Skeletal muscle cell (primary cell): ENCODE data around the gene ZBTB16.

ENCODE experiments used
- DNase-seq: peaks from one replicate; pipeline ENCODE4 v3.0.0-alpha.2; 2010; ENCODE audit warnings: low read depth
- H3K4me3 ChIP-seq: 2 replicates; pipeline ENCODE4 v1.5.1; 2011; ENCODE audit warnings: low read depth, mild to moderate bottlenecking, control low read depth, low read length, moderate library complexity

ZBTB16 gene

DNA sequence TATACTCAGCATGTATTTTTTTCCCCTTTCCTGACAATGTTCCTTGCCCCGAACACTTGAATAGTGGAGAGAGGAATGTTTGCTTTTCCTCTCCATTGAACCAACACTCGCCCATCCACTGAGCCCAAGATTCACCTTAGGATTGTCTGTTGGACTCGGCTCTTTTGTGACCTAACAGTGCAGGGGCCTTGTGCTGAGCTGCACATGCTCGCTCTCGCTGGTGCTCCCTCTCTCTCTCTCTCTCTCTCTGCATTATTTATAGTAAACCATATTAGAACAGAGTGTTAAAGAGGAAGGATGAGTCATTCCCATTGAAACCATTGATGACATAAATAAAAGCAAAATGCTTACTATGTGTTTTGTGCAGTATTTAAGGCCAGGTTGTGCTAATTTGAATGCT, 20.7 kb downstream of the ZBTB16 start:
- peak; percentile 43 for DNase-seq
- no peak overlapping the region for H3K4me3 ChIP-seq

- H3K4me3 ChIP-seq: no peak overlapping the region
- DNase-seq: no peak
Observed at GRCh38 chr11:114080769-114081168, 21.3 kb downstream of the ZBTB16 start.

- DNase-seq: peak; percentile 64
- H3K4me3 ChIP-seq: no peak overlapping the region
Observed at GRCh38 chr11:114081641-114082414, 22.3 kb downstream of the ZBTB16 start.

DNA sequence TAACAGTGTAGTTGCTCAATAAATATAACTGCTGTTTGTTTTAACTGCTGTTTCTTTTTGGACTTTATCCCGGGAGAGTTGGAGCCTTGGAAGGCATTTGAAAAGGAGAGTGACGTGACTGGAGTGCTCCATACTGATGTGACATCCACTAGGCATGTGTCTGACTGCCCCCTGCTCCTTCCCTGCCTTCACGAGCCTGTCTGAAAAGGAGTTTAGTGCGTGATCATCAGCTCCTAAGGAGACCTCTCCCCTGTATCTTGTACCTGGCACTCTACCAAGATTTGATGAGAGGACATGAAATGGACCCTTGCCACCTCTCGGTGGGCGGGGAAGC, 22.9 kb downstream of the ZBTB16 start:
- DNase-seq: no peak
- H3K4me3 ChIP-seq: no peak overlapping the region

DNA sequence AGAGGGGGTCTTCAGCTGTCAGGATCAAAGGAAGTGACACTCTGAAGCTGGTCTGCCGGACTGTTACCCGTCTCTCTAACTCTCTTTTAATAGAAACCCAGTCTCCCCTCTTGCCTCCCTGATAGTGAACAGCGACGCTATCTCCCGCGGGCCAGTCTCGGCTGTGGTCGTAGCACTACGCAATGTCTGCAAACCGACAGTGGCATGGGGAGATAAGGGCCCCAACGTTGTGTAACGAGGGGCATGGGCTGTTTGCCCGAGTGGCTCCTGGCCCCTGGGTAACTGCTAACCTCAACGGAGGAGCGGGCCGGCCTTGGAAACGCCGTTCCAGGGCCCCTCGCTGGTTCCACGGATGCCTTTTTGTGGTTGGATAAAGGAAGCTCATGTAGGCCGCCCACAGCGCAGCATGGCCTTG, 23.3 kb downstream of the ZBTB16 start:
- DNase-seq: no peak
- H3K4me3 ChIP-seq: no peak overlapping the region

- no peak for DNase-seq
- no peak overlapping the region for H3K4me3 ChIP-seq
Observed at GRCh38 chr11:114083391-114084252, 24.1 kb downstream of the ZBTB16 start.

DNA sequence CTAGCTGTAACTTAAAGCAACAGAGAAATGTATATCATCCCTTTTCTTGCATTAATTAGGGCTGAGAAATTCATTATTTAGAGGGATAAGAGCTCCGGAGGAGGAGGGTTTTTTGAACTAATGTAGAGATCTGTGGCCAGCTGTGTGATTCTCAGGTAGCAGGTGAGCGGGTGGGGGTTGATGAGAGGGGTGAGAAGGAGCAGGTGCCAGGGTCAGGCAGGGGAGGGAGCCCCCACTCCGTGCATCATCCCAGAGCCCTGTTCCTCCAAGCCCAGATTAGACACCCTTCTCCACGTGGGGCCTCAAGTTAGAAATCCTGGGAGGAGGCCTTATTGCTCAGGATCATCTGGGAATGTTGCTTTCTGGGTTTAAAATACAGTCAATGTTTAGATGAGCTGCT, 24.9 kb downstream of the ZBTB16 start:
- H3K4me3 ChIP-seq: no peak overlapping the region
- DNase-seq: no peak

DNA sequence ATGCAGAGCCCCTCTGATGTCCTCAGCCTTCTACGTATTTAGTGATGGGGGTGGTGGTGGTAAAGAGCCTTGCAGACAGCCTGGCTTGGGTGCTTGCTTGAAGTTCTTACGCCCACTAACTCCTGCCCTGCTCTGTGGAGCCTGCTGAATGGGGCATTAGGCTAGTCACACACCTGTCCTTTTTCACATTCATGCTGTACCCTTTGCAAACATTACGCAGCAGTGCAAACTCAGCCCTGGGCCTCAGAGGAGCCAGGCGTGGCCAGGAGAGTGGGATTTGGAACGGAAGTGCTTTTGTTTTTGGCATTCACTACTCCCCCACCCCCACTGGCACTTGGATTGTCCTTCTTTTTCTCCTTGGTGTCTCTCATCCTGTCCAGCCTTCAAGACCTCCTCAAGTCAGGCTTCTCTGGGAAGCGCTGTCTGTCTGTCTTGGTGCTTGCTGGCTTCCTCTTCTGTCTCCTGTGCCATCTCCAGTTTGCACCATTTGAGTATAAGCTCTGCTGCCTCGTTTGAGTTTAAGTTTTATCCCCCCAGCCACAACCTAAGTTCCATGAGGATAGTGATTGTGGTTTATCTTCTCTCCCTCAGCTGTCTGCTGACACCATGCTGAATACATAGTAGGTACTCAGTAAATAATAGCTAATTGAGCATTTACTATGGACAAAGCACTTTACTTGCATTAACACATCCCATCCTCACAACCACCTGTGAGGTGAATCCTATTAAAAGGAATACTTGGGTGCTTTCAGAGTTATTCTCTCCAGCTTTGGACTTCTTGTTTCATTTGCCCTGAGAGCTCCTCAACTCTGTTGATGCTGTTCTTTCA, 26.7 kb downstream of the ZBTB16 start:
- no peak for DNase-seq
- H3K4me3 ChIP-seq: no peak overlapping the region

- no peak overlapping the region for H3K4me3 ChIP-seq
- DNase-seq: no peak
Observed at GRCh38 chr11:114087025-114087424, 27.5 kb downstream of the ZBTB16 start.

DNA sequence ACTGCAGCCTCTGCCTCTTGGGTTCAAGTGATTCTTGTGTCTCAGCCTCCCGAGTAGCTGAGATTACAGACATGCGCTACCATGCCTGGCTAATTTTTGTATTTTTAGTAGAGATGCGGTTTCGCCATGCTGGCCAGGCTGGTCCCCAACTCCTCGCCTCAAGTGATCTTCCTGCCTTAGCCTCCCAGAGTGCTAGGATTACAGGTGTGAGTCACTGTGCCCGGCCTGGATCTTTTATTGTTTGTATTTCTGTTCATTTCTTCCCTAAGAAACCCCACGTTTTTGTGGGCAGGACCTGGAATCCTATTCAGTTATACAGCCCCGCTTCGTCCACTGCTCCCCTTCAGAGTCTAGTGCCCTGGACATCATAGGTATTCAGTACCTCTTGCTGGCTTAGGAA, 28.7 kb downstream of the ZBTB16 start:
- H3K4me3 ChIP-seq: no peak overlapping the region
- no peak for DNase-seq

DNA sequence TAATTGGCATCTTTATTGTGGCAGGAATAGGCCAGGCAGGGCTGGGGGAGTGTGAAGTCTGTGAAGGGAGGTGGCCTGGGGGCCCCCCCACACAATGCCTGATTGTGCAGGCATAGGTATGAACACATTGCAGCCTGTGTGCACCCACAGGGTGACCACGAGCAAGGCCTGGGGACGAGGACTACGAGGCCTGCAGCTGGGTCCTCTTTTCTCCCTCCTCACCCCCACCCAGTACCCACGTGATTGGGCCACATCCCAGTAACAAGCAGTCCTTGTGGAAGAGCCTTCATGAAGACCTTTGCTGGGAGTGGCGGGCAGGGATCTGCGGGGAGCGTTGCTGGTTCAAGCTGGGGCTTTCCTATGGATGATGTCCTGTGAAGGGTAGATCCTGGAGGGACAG, 29.3 kb downstream of the ZBTB16 start:
- DNase-seq: no peak
- no peak overlapping the region for H3K4me3 ChIP-seq

- H3K4me3 ChIP-seq: no peak overlapping the region
- DNase-seq: no peak
Observed at GRCh38 chr11:114089748-114090147, 30.2 kb downstream of the ZBTB16 start.

DNA sequence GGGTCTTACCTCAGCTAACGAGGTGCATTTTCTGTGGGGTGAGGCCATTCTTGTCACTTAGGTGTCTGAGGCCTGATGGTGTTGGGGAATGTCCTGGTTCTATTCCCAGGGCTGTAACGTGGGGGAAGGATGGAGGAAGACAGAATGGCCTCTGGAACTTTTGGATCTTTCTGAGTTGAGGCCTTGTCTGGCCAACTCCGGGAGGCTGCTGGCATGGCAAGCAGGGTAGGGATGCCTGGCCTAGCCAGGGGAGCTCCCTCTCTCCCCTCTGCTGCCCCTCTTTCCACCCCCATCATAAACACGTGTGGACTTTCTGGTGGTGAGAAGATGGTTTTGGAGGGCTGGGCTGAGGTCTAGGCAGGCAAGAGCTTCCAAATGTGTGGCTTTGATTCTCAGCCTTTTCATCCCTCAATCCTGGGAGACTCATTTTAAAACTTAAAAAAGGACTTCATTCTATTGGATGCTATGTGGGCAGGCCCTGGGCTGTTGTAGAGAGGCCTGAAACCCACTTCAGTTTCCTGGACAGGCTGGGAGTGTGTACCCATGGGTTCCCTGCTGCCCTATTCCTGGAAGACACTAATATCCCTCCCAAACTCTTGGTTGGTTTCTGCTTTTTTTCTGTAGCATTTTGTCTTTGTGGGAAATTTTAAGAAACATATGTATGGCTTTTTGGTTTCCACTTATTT, 30.9 kb downstream of the ZBTB16 start:
- no peak for DNase-seq
- H3K4me3 ChIP-seq: no peak overlapping the region

GRCh38 chr11:114090976-114091375, 31.5 kb downstream of the ZBTB16 start:
- no peak for DNase-seq
- no peak overlapping the region for H3K4me3 ChIP-seq

DNA sequence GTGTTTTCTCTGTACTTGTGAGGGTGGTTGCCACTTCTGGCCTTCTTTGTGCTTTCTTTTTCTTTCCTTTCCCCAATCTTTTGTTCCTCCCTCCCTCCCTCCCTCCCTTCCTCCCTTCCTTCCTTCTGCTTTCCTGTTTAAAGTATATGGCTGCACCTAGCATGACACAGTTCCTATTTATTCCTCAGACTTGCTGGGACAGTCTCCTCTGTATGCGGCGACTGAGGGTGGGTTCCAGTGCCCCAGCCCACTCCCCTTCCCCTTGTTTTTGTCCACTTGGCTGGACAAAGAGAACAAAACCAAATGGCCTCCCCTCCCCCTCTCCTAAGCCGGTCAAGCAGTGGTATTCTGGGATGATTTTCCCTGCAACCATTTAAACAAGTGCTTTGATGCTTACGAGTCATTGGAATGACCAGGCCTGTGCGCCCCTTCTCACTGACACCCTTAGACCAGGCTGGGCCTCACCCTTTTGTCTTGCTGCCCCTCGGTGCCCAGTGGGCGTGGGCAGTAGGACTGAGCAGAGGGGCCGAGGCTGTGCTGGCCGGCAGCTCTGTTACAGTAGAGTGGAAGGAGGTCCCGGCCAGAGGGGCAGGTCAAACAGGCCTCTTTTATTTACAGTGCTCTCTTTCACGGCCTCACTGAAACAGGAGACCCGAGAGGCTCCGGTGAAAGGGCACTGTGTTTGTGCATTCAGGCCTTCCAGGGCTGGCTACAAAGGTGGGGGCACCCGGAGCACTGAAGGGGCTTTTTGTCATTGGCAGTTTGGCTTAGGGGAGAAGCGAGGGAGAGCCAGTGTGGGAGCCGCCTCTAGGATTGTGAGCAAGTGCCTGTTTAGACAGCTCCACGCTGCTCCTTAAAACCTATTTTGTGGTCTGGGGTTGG, 32.2 kb downstream of the ZBTB16 start:
- DNase-seq: no peak
- H3K4me3 ChIP-seq: no peak overlapping the region

GRCh38 chr11:114092478-114092877, 33.0 kb downstream of the ZBTB16 start:
- no peak overlapping the region for H3K4me3 ChIP-seq
- DNase-seq: no peak

DNA sequence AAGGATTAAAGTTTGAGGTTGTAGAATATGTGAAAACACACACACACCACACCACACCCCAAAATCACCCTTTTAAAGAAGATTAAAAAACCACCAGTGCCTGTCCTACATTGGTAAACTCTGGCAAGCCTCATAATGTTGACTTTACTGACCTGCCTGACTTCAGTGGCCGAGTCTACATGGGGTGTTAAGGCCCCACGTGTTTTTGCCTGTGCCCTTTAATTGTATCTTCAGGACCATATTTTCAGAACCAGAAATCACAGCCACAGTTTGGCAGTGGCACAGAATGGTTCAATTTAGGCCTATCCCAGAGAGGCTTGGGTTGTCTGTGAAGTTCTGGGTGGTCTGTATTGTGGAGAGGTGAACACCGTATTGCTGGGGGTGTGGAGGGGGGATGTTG, 33.4 kb downstream of the ZBTB16 start:
- no peak for DNase-seq
- H3K4me3 ChIP-seq: no peak overlapping the region

DNA sequence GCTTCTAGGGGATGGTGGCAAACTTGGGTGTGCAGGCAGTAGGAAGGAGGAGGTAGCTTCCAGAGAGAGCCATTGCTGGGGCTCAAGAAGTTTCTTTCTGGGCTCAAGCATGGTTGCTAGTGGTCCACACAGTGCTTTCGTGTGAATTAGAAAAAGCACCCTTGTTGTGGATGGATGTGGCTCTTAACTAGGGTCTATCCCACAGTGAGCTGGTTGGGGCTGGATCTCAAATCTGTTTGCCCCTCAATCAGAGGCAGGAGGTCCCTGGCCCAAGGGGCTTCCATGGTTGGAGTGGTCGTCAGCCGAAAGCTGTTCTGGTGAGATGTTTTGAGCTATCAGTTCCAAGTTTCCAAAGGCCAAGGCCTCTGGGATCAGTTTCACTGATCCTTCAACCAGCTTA, 35.0 kb downstream of the ZBTB16 start:
- no peak overlapping the region for H3K4me3 ChIP-seq
- no peak for DNase-seq

DNA sequence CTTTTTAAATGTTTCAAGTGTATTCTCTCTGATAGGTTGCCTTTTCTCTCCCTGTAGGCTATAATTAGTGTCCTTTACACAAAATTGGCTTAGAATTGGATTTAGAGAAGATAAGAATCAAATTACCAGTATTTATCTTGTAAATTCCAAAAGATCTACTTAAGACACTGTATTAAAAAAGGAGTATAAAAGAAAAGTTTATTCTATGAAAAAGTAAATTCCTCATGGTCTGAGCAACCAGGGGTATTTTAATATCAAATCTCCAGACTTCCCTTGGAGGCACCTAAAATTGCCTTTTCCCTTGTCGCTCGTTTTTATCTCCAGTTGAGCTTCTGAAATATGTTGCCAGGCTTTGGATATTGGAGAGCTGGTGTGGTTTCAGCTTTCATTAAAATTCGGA, 36.4 kb downstream of the ZBTB16 start:
- H3K4me3 ChIP-seq: no peak overlapping the region
- no peak for DNase-seq
